ENCODE data around the gene SPPL2B. TPM values are rescaled to one million over a fixed set of nuclear protein-coding genes. Genes with fewer than 3 reads are reported as not detected.
A peak's percentile ranks its signal among the peaks of the same experiment; 100 is the strongest.

The SPPL2B gene
- total and polyA plus RNA-seq, 2 experiments from 2014 or later = 40.9 to 87.7 TPM

DNA sequence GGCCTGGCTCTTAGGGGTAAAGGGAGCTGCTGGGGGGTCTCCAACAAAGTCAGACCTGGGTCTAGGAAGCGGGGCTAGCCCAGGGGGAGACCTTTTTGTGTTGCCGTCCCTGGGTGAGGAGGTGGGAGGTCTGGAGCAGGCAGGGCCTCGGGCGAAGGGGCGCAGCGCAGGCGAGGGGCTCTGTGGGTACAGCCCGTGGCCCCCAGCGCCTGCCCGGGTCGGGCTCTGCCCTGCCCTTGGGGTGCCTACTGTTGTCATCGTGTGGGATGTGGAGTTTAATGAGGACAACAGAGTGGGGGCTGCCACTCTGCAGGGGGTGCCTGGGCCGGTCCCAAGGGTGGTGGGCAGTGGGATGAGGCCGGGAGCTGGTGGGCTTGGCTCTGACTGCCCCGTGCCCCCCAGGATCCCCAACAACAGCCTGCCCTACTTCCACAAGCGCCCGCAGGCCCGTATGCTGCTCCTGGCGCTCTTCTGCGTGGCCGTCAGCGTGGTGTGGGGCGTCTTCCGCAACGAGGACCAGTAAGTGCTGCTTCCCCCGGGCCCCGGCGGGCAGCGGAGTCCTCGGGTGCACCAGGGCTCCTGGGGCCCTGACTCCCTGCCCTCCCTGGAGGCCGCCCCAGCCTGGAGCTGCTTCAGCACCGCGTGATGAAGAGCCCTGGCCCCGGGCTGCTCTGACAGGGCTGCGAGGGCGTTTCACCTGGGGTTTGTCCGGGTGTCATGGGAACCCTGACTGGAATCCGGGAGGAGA is 12.2 kb downstream of the SPPL2B start:
- H3K4me2 ChIP-seq = no peak overlapping the region
- no peaks in the 10 kb centered on the region for H3K9me3 ChIP-seq (ENCODE audit: low read depth)
- no peaks in the 10 kb centered on the region for H4K20me1 ChIP-seq (ENCODE audit: insufficient read depth, poor library complexity, severe bottlenecking)
- H2AFZ ChIP-seq = no peak overlapping the region
- peak overlapping the region; percentile 58 for H3K27ac ChIP-seq
- DNase-seq (ENCODE audit: low spot score) = no peak
- peaks cover 4% of the 10 kb centered on the region for H3K4me1 ChIP-seq (ENCODE audit: insufficient read depth)
- TF ChIP-seq EZH2phosphoT487 (IDR thresholded peaks at IDR 0.05; ENCODE audit: low read depth, severe bottlenecking, unreplicated experiment) (no peak), EZH2 (IDR thresholded peaks at IDR 0.05; ENCODE audit: borderline replicate concordance) (no peak)
- TF ChIP-seq, protein P1, sequence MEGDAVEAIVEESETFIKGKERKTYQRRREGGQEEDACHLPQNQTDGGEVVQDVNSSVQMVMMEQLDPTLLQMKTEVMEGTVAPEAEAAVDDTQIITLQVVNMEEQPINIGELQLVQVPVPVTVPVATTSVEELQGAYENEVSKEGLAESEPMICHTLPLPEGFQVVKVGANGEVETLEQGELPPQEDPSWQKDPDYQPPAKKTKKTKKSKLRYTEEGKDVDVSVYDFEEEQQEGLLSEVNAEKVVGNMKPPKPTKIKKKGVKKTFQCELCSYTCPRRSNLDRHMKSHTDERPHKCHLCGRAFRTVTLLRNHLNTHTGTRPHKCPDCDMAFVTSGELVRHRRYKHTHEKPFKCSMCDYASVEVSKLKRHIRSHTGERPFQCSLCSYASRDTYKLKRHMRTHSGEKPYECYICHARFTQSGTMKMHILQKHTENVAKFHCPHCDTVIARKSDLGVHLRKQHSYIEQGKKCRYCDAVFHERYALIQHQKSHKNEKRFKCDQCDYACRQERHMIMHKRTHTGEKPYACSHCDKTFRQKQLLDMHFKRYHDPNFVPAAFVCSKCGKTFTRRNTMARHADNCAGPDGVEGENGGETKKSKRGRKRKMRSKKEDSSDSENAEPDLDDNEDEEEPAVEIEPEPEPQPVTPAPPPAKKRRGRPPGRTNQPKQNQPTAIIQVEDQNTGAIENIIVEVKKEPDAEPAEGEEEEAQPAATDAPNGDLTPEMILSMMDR (IDR thresholded peaks at IDR 0.05; ENCODE audit: poor library complexity) = no peak
- no peaks in the 10 kb centered on the region for H3K9me2 ChIP-seq (replicated peaks; ENCODE audit: insufficient read depth)
- H3K4me3 ChIP-seq = no peak overlapping the region
- no peaks in the 10 kb centered on the region for H3K36me3 ChIP-seq (replicated peaks; ENCODE audit: insufficient read depth, low read depth)
- no peaks in the 10 kb centered on the region for H3K27me3 ChIP-seq
- H3K79me2 ChIP-seq = peaks cover 22% of the 10 kb centered on the region
- WGBS (ENCODE audit: low lambda C conversion rate, missing lambda C conversion rate) = 93% methylated on average over 35 of the region's 38 CpGs

DNA sequence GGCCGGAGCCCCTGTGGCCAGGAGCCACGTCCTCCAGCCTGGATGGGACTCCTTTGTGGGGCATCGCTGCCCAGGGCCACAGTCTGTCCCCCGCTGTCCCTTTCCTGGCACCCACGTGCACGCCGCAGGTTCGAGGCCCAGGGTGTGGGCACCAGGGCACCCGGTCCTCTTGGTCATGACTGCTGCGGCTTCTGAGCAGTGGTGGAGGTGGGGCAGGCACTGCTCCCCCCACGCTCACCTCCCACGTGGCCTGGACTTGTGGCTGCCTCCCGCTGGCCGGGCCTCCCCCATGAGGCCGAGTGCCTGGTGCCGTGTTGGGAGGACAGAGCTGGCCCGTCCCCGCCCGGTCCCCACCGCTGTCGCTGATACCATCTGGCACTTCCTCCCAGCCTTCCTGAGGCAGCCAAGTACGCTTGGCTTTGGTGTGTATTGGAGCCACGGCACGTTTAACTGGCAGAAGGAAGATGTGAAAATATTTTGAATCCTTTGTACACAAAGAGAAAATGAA is 12.8 kb downstream of the SPPL2B start:
- Histone ChIP-seq H3K4me3 (no peak overlapping the region), H3K9me2 (replicated peaks; ENCODE audit: insufficient read depth) (no peaks in the 10 kb centered on the region), H3K36me3 (replicated peaks; ENCODE audit: insufficient read depth, low read depth) (no peaks in the 10 kb centered on the region), H3K9me3 (ENCODE audit: low read depth) (no peaks in the 10 kb centered on the region), H4K20me1 (ENCODE audit: insufficient read depth, poor library complexity, severe bottlenecking) (no peaks in the 10 kb centered on the region), H2AFZ (no peak overlapping the region), H3K4me2 (no peak overlapping the region), H3K4me1 (ENCODE audit: insufficient read depth) (peaks cover 4% of the 10 kb centered on the region), H3K79me2 (peaks cover 16% of the 10 kb centered on the region), H3K27ac (peak overlapping the region; percentile 58), H3K27me3 (no peaks in the 10 kb centered on the region)
- 93% methylated on average over 16 of the region's 24 CpGs for WGBS (ENCODE audit: low lambda C conversion rate, missing lambda C conversion rate)
- TF ChIP-seq EZH2 (IDR thresholded peaks at IDR 0.05; ENCODE audit: borderline replicate concordance) (no peak), EZH2phosphoT487 (IDR thresholded peaks at IDR 0.05; ENCODE audit: low read depth, severe bottlenecking, unreplicated experiment) (no peak)
- TF ChIP-seq, protein P1 (IDR thresholded peaks at IDR 0.05; ENCODE audit: poor library complexity) = no peak
- no peak for DNase-seq (ENCODE audit: low spot score)

DNA sequence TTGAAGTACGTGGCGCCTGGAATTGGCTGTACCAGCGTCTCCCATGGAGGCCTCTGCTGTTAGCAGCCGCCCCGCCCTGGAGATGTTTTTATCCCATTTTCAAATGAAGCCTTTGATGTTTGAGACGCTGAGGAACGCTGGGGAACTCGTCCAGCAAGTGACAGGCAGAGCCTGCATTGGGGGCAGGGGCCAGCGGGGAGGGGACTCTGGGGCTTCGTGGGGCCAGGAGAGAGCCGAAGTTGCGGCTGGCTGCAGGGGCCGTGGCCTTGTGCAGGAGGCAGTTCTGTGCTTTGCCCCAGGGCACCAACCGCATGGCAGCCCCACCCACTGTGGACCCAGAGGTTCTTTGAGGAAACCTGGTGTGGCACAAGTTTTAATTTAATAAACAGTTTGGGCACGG is 13.5 kb downstream of the SPPL2B start:
- TF ChIP-seq, protein P1 (IDR thresholded peaks at IDR 0.05; ENCODE audit: poor library complexity) = no peak
- TF ChIP-seq EZH2 (IDR thresholded peaks at IDR 0.05; ENCODE audit: borderline replicate concordance) (no peak), EZH2phosphoT487 (IDR thresholded peaks at IDR 0.05; ENCODE audit: low read depth, severe bottlenecking, unreplicated experiment) (no peak)
- no peaks in the 10 kb centered on the region for H3K9me3 ChIP-seq (ENCODE audit: low read depth)
- peak overlapping the region; percentile 58 for H3K27ac ChIP-seq
- no peak overlapping the region for H3K4me2 ChIP-seq
- DNase-seq (ENCODE audit: low spot score) = no peak
- H3K4me1 ChIP-seq (ENCODE audit: insufficient read depth) = peaks cover 3% of the 10 kb centered on the region
- 77% methylated on average over 11 of the region's 15 CpGs for WGBS (ENCODE audit: low lambda C conversion rate, missing lambda C conversion rate)
- no peaks in the 10 kb centered on the region for H3K27me3 ChIP-seq
- H3K9me2 ChIP-seq (replicated peaks; ENCODE audit: insufficient read depth) = no peaks in the 10 kb centered on the region
- H3K4me3 ChIP-seq = no peak overlapping the region
- peaks cover 13% of the 10 kb centered on the region for H3K79me2 ChIP-seq
- no peak overlapping the region for H2AFZ ChIP-seq
- H4K20me1 ChIP-seq (ENCODE audit: insufficient read depth, poor library complexity, severe bottlenecking) = no peaks in the 10 kb centered on the region
- no peaks in the 10 kb centered on the region for H3K36me3 ChIP-seq (replicated peaks; ENCODE audit: insufficient read depth, low read depth)

Data from hepatocyte (in vitro differentiated cells).